Adipocyte (in vitro differentiated cells): Measurements from ENCODE around the gene CSTF2T.
A peak's percentile ranks its signal among the peaks of the same experiment; 100 is the strongest.

Experiments used
- DNase-seq: peaks from one replicate; pipeline ENCODE4 v3.0.0-alpha.2; 2015; ENCODE audit warnings: low read depth
- H3K27me3 ChIP-seq: replicated peaks from 2 replicates; pipeline ENCODE4 v1.7.0; 2013; ENCODE audit warnings: mild to moderate bottlenecking, low read length, moderate library complexity; ENCODE audit not compliant: control insufficient read depth, insufficient read depth
- H3K36me3 ChIP-seq: 2 replicates; pipeline ENCODE4 v1.7.0; 2013; ENCODE audit warnings: low read length, mild to moderate bottlenecking, moderate library complexity; ENCODE audit not compliant: control insufficient read depth, insufficient read depth, severe bottlenecking
- H3K4me1 ChIP-seq: 2 replicates; pipeline ENCODE4 v1.7.0; 2013; ENCODE audit warnings: mild to moderate bottlenecking, low read length, moderate library complexity; ENCODE audit not compliant: control insufficient read depth, insufficient read depth
- H3K4me3 ChIP-seq: 2 replicates; pipeline ENCODE4 v1.7.0; 2013; ENCODE audit warnings: mild to moderate bottlenecking, low read length, moderate library complexity
- H3K9ac ChIP-seq: 2 replicates; pipeline ENCODE4 v1.7.0; 2013; ENCODE audit warnings: mild to moderate bottlenecking, low read length, moderate library complexity
- H3K9me3 ChIP-seq: 2 replicates; pipeline ENCODE4 v1.7.0; 2013; ENCODE audit warnings: mild to moderate bottlenecking, low read length, moderate library complexity; ENCODE audit not compliant: control insufficient read depth

CSTF2T gene

GRCh38 chr10:51716981-51717380 is 17.6 kb upstream of the CSTF2T start:
- no peaks in the 10 kb centered on the region for H3K9me3 ChIP-seq

GRCh38 chr10:51711519-51711891 is 12.1 kb upstream of the CSTF2T start:
- peaks cover 16% of the 10 kb centered on the region for H3K4me1 ChIP-seq
- H3K9me3 ChIP-seq, result no peaks in the 10 kb centered on the region
- no peak for DNase-seq
- no peaks in the 10 kb centered on the region for H3K27me3 ChIP-seq
- H3K4me3 ChIP-seq, result no peak overlapping the region
- no peak overlapping the region for H3K9ac ChIP-seq
- H3K36me3 ChIP-seq, result no peaks in the 10 kb centered on the region

More at GRCh38 chr10:51716981-51717380, 17.6 kb upstream of the CSTF2T start:
- no peak for DNase-seq
- H3K9ac ChIP-seq, result no peak overlapping the region
- H3K4me1 ChIP-seq, result peaks cover 5% of the 10 kb centered on the region
- H3K36me3 ChIP-seq, result no peaks in the 10 kb centered on the region
- H3K4me3 ChIP-seq, result no peak overlapping the region
- H3K27me3 ChIP-seq, result no peaks in the 10 kb centered on the region

GRCh38 chr10:51709324-51709972 is 10.1 kb upstream of the CSTF2T start:
- H3K9ac ChIP-seq, result no peak overlapping the region
- no peaks in the 10 kb centered on the region for H3K36me3 ChIP-seq

GRCh38 chr10:51708609-51709008 is 9.2 kb upstream of the CSTF2T start:
- Histone ChIP-seq H3K9ac (no peak overlapping the region), H3K9me3 (no peaks in the 10 kb centered on the region), H3K4me3 (no peak overlapping the region), H3K36me3 (no peaks in the 10 kb centered on the region), H3K4me1 (peaks cover 29% of the 10 kb centered on the region), H3K27me3 (no peaks in the 10 kb centered on the region)
- DNase-seq, result no peak

More at GRCh38 chr10:51709324-51709972, 10.1 kb upstream of the CSTF2T start:
- no peak for DNase-seq
- H3K4me1 ChIP-seq, result peaks cover 29% of the 10 kb centered on the region
- H3K9me3 ChIP-seq, result no peaks in the 10 kb centered on the region
- H3K27me3 ChIP-seq, result no peaks in the 10 kb centered on the region
- H3K4me3 ChIP-seq, result no peak overlapping the region

GRCh38 chr10:51707821-51708424 is 8.5 kb upstream of the CSTF2T start:
- Histone ChIP-seq H3K4me1 (peaks cover 33% of the 10 kb centered on the region), H3K9me3 (no peaks in the 10 kb centered on the region), H3K27me3 (no peaks in the 10 kb centered on the region), H3K9ac (peak overlapping the region; percentile 7), H3K4me3 (no peak overlapping the region), H3K36me3 (no peaks in the 10 kb centered on the region)
- DNase-seq, result no peak

DNA sequence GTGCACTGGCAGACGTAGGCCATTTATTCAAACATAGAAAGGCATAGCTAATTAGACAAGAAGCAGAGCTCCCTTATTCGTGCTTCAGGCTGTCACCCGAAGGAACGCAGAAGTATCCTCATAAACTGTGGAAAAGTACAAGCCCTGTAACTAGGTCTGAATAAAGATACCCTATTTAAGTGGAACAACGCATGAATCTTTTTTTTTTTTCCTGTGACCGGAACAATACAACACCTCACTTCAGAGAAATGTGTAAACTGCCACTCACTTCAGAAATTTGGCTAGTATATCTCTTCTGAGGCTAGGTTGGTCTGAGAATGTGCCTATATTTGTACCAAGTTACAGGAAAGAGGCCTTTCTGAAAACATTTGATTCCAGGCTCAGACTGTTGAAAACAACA is 8.0 kb upstream of the CSTF2T start:
- Histone ChIP-seq H3K4me3 (no peak overlapping the region), H3K4me1 (peaks cover 33% of the 10 kb centered on the region), H3K27me3 (no peaks in the 10 kb centered on the region), H3K9me3 (no peaks in the 10 kb centered on the region), H3K36me3 (no peaks in the 10 kb centered on the region), H3K9ac (peak overlapping the region; percentile 7)
- no peak for DNase-seq

- no peaks in the 10 kb centered on the region for H3K9me3 ChIP-seq
- peaks cover 33% of the 10 kb centered on the region for H3K4me1 ChIP-seq
- peak overlapping the region; percentile 69 for H3K9ac ChIP-seq
- no peaks in the 10 kb centered on the region for H3K36me3 ChIP-seq
- no peaks in the 10 kb centered on the region for H3K27me3 ChIP-seq
- peak; percentile 94 for DNase-seq
- H3K4me3 ChIP-seq, result peak overlapping the region; percentile 66
Measured at GRCh38 chr10:51706225-51706624, 6.8 kb upstream of the CSTF2T start.

- peak; percentile 45 for DNase-seq
- Histone ChIP-seq H3K4me3 (no peak overlapping the region), H3K27me3 (no peaks in the 10 kb centered on the region), H3K4me1 (peaks cover 33% of the 10 kb centered on the region), H3K9ac (no peak overlapping the region), H3K9me3 (no peaks in the 10 kb centered on the region), H3K36me3 (no peaks in the 10 kb centered on the region)
Measured at GRCh38 chr10:51705774-51706173, 6.4 kb upstream of the CSTF2T start.

DNA sequence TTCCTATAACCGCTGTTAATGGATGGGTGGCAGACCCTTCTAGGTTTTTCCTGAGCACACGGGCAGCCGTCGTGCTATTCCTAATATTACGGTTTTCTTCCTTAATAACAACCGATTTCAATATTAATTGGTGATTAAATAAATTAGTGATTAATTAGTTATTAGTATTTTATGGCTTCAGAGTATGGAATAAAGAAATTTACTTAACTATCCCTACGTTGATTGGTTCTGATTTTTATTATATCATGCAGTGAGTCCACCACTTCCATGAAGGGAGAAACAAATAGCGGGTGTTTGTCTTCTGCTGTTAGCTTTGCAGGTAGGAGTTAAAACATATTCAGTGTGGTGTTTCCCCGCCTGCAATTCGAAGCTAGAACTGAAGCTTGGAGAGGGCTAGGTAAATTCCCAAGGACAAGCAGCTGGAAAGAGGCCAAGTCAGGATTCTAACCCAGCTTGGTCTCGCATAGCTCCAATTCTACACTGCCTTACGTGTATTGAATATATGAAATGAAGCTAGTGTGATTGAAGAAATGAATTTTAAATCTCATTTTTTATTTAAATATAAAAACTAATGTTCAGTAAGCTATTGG is 928 bp upstream of the CSTF2T start:
- Histone ChIP-seq H3K27me3 (no peaks in the 10 kb centered on the region), H3K36me3 (peaks cover 6% of the 10 kb centered on the region), H3K4me1 (peaks cover 45% of the 10 kb centered on the region), H3K9me3 (no peaks in the 10 kb centered on the region), H3K4me3 (peak overlapping the region; percentile 99), H3K9ac (peak overlapping the region; percentile 99)
- DNase-seq, result peak; percentile 50

GRCh38 chr10:51699145-51699474 is 285 bp downstream of the CSTF2T start:
- H3K4me1 ChIP-seq, result peaks cover 56% of the 10 kb centered on the region

GRCh38 chr10:51698473-51699063 is 827 bp downstream of the CSTF2T start:
- Histone ChIP-seq H3K36me3 (peaks cover 6% of the 10 kb centered on the region), H3K27me3 (no peaks in the 10 kb centered on the region), H3K4me1 (peaks cover 59% of the 10 kb centered on the region), H3K4me3 (peak overlapping the region; percentile 99), H3K9me3 (no peaks in the 10 kb centered on the region), H3K9ac (peak overlapping the region; percentile 99)
- DNase-seq, result no peak

More at GRCh38 chr10:51699145-51699474, 285 bp downstream of the CSTF2T start:
- DNase-seq, result no peak
- Histone ChIP-seq H3K9me3 (no peaks in the 10 kb centered on the region), H3K4me3 (peak overlapping the region; percentile 99), H3K9ac (peak overlapping the region; percentile 99), H3K36me3 (peaks cover 6% of the 10 kb centered on the region), H3K27me3 (no peaks in the 10 kb centered on the region)
